Measurements from ENCODE around the gene ZNF554.
"Not testable (repeated sequence)": the region's sequence is repeated elsewhere in the genome, so short reads cannot be mapped to it uniquely, and the experiment has no call there.

The ZNF554 gene

DNA sequence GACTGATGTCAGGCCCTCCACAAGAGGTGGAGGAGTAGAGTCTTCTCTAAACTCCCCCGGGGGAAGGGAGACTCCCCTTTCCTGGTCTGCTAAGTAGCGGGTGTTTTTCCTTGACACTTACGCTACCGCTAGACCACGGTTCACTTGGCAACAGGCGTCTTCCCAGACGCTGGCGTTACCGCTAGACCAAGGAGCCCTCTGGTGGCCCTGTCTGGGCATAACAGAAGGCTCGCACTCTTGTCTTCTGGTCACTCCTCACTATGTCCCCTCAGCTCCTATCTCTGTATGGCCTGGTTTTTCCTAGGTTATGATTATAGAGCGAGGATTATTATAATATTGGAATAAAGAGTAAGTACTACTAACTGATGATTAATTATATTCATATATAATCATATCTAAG lies 52.5 kb downstream of the ZNF554 start:
- DNase-seq: not testable (repeated sequence)

- no peak for DNase-seq
These were observed 58.0 kb downstream of the ZNF554 start for GRCh38 chr19:2877398-2878331.

DNA sequence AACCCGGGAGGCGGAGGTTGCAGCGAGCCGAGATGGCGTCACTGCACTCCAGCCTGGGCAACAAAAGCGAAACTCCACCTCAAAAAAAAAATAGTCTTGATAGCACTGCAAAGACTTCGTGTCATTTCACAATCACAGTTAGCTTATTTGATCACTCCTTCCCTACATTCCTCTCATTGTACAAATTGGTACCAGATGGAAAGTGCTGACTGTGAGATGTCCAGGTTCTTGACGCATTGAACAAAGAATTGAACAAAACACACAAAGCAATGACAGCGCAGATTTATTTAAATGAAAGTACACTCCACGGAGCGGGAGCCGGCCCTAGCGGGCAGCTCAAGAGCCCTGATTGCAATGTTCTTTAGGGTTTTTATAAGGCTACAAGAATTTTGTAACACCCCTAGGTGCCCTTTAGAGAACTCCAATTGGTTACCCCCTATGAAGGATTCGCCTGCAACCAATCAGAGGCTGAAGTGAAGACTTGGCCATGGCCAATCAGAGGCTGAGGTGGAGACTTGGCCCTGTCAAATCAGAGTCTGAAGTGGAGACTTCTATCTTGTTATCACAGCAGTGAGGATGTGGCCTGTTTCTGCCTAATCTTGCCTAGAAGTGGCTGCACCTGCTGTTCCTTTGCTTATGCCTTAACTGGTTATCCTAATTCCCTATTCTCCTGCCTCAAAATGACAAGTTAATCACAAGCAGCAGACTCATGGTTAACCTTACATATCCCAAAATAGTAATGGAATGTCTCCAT lies 64.2 kb downstream of the ZNF554 start:
- DNase-seq: no peak

GRCh38 chr19:2885736-2886135 lies 66.1 kb downstream of the ZNF554 start:
- DNase-seq: no peak

All from activated gamma-delta T cell (primary cell).